K562 (cell line): ENCODE data around the gene ARHGAP12. TPM values are rescaled to one million over a fixed set of nuclear protein-coding genes. Genes with fewer than 3 reads are reported as not detected.
A peak's percentile ranks its signal among the peaks of the same experiment; 100 is the strongest.

ENCODE experiments used
- ATF2 ChIP-seq: sonication (generic); formaldehyde crosslinking; IDR thresholded peaks from 2 replicates; pipeline ENCODE4 v1.8.1; 2022; ENCODE audit warnings: missing genetic modification reagents
- E2F5 ChIP-seq: sonication (generic); formaldehyde crosslinking; IDR thresholded peaks from 2 replicates; pipeline ENCODE4 v1.8.0; 2022; ENCODE audit warnings: mild to moderate bottlenecking, missing genetic modification reagents
- ELF4 ChIP-seq: fragments of 450-650 bp; formaldehyde crosslinking; IDR thresholded peaks from 2 replicates; pipeline ENCODE4 v1.4.0; 2022; ENCODE audit warnings: missing genetic modification characterization
- KLF13 ChIP-seq: fragments of 450-650 bp; IDR thresholded peaks from 2 replicates; pipeline ENCODE4 v1.6.1; 2016; ENCODE audit warnings: missing genetic modification characterization, low read depth, mild to moderate bottlenecking, missing compliant biosample characterization, moderate library complexity, borderline replicate concordance
- MBD2 ChIP-seq: sonication (generic); IDR thresholded peaks from 2 replicates; pipeline ENCODE4 v1.6.1; 2016; ENCODE audit warnings: low read depth, borderline replicate concordance
- MXD1 ChIP-seq: fragments of 250-450 bp; sonication (Bioruptor Pico); IDR thresholded peaks from 2 replicates; pipeline ENCODE4 v1.8.0; 2021; ENCODE audit warnings: borderline replicate concordance, mild to moderate bottlenecking, moderate library complexity; ENCODE audit not compliant: poor library complexity, severe bottlenecking
- PATZ1 ChIP-seq: fragments of 250-450 bp; sonication (Bioruptor Pico); IDR thresholded peaks from 2 replicates; pipeline ENCODE4 v1.5.0; 2020; ENCODE audit warnings: mild to moderate bottlenecking, borderline replicate concordance
- POLR2A ChIP-seq: fragments of 450-650 bp; conservative IDR thresholded peaks from 2 replicates; pipeline ENCODE4 v1.6.1; 2016
- PRPF4 ChIP-seq: fragments of 200-400 bp; formaldehyde crosslinking; IDR thresholded peaks from one replicate; pipeline ENCODE4 v1.6.1; 2017; ENCODE audit warnings: low read length, low read depth, mild to moderate bottlenecking; ENCODE audit not compliant: insufficient read depth, poor library complexity, severe bottlenecking
- RNF2 ChIP-seq: sonication (generic); IDR thresholded peaks from 2 replicates; pipeline ENCODE4 v1.6.1; 2016
- SLC30A9 ChIP-seq: fragments of 250-450 bp; sonication (Bioruptor Pico); IDR thresholded peaks from 2 replicates; pipeline ENCODE4 v1.8.0; 2022; ENCODE audit warnings: mild to moderate bottlenecking, moderate library complexity
- ZNF282 ChIP-seq: sonication (generic); formaldehyde crosslinking; IDR thresholded peaks from 2 replicates; pipeline ENCODE4 v1.8.1; 2023; ENCODE audit warnings: missing genetic modification reagents
- ZNF75A ChIP-seq: fragments of 450-650 bp; formaldehyde crosslinking; IDR thresholded peaks from 2 replicates; pipeline ENCODE4 v1.4.0; 2020; ENCODE audit warnings: mild to moderate bottlenecking
- ZNF785 ChIP-seq: fragments of 250-450 bp; sonication (Bioruptor Pico); IDR thresholded peaks from 2 replicates; pipeline ENCODE4 v1.4.0; 2020; ENCODE audit warnings: mild to moderate bottlenecking
- polyA plus RNA-seq, 8 experiments: library from polyadenylated mRNA; depleted of rRNA in 4 of 8; stranded (reverse) in 5 of 8; unstranded in 3 of 8; fragments of >200 nt; fragmentation: Nextera tagmentation in 2 of 8; fragmentation: Illumina TruSeq in 1 of 8; extraction: Ambion mirVana in 2 of 8; extraction: Trizol in 1 of 8; gene quantifications; 2 replicates each; pipeline versions ENCODE4 v1.2.1 to v1.2.3, GENCODE V29; 2011 to 2014; ENCODE audit warnings: inconsistent platforms in 1 of 8, missing spikeins in 1 of 8
- total RNA-seq, 7 experiments: library from RNA; depleted of rRNA in 6 of 7; stranded (reverse); fragments of >200 nt in 6 of 7; fragmentation: Illumina TruSeq in 2 of 7; extraction: Trizol in 2 of 7; gene quantifications; 2 replicates each; pipeline versions ENCODE4 v1.2.1 to v1.2.3, GENCODE V29; 2011 to 2021; ENCODE audit warnings: low replicate concordance in 1 of 7

ARHGAP12 gene
- total and polyA plus RNA-seq, 9 of the 15 experiments (the other 6 are each of a cell fraction or from before 2014, with no cell fraction given): 4.4 to 18.7 (median 10.1) TPM

GRCh38 chr10:31952066-31952465 lies 23.4 kb upstream of the ARHGAP12 start (continued):
- TF ChIP-seq PRPF4 (no peak), MXD1 (CRISPR knock-in tag) (no peak), ATF2 (no peak), MBD2 (no peak), ZNF75A (CRISPR knock-in tag) (no peak), PATZ1 (CRISPR knock-in tag) (no peak), ZNF785 (no peak), ZNF282 (CRISPR knock-in tag) (no peak), POLR2A (no peak), ELF4 (CRISPR knock-in tag) (0 out of 2 replicates have a peak, but pooled peaks have one; percentile 44), KLF13 (no peak), E2F5 (CRISPR knock-in tag) (no peak), RNF2 (no peak), SLC30A9 (CRISPR knock-in tag) (no peak)
